Measurements from ENCODE around the gene KIF6.

DNA sequence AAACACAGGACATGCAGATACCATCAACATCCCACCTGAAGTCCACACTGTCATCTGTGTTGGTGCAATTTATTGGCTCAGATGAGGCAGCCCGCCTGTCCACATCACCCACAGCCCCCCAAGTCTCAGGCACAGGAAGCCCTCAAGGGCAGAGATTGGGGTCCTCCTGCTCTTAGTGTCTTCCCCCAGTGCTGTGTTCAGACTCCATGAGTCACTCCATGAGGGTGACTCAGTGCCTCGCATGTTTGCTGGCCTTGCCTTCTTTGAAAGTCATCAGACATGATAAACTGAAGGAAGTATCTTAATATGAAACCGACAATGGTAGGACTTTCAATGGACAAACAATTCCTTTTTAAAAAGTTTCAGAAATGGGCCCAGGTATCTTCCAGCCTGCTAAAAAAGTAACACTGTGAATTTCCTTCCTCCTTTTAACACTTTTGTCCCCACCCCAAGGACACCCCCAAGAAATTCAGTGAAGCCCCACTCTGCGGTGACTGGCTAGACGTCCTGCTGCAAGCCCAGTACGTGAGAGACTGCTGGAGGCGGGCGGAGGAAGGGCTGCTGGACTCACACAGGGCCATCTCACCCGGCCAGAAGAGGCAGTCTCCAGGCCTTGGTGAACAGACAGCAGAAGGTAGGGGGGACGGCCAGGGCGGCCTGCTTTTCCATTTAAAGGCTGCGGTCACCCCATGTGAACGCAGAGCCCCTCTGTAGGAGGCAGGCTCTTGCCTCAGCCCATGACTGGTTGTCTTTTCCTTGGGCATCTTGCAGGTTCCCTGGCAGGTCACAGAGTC, 359.7 kb downstream of the KIF6 start:
- TF ChIP-seq, protein P1, sequence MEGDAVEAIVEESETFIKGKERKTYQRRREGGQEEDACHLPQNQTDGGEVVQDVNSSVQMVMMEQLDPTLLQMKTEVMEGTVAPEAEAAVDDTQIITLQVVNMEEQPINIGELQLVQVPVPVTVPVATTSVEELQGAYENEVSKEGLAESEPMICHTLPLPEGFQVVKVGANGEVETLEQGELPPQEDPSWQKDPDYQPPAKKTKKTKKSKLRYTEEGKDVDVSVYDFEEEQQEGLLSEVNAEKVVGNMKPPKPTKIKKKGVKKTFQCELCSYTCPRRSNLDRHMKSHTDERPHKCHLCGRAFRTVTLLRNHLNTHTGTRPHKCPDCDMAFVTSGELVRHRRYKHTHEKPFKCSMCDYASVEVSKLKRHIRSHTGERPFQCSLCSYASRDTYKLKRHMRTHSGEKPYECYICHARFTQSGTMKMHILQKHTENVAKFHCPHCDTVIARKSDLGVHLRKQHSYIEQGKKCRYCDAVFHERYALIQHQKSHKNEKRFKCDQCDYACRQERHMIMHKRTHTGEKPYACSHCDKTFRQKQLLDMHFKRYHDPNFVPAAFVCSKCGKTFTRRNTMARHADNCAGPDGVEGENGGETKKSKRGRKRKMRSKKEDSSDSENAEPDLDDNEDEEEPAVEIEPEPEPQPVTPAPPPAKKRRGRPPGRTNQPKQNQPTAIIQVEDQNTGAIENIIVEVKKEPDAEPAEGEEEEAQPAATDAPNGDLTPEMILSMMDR (IDR thresholded peaks at IDR 0.05): no peak
- no peak for TF ChIP-seq POLR2AphosphoS5 (IDR thresholded peaks at IDR 0.05)
- TF ChIP-seq POLR2A (IDR thresholded peaks at IDR 0.05): no peak
